Retinal pigment epithelial cell (primary cell): Measurements from ENCODE around the gene LCN12.

Experiments used
- DNase-seq: peaks from one replicate; pipeline ENCODE4 v3.0.0-alpha.2; 2010; ENCODE audit warnings: low read depth
- H3K4me3 ChIP-seq: 2 replicates; pipeline ENCODE4 v1.5.1; 2011; ENCODE audit warnings: mild to moderate bottlenecking, low read length, control low read depth, moderate library complexity
- CTCF ChIP-seq: conservative IDR thresholded peaks from 2 replicates; pipeline ENCODE4 v1.5.1; 2011; ENCODE audit warnings: low read depth, low read length, control low read depth, inconsistent platforms

Gene LCN12

GRCh38 chr9:136921307-136921706 lies 30.8 kb upstream of the LCN12 start:
- H3K4me3 ChIP-seq, result no peak overlapping the region
- no peak for DNase-seq
- no peak for TF ChIP-seq CTCF

DNA sequence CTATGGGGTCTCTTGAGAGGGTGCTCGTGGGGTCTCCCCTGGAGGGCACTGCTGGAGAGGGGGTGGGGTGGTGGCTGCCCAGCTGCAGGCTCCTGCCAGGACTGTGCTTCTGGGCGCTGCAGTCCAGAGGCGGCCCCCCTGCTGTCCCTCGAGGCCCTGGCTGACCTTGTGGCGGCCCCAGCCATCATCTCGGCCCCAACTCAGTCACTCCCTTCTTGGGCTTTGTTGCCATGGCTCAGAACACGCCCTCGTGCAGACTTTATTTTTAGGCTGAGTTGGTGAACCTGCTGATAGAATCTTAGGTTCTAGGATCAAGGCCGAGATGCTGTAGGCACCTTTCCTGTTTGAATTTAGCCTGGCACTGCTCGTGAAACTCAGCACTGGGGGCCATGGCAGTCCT lies 30.4 kb upstream of the LCN12 start:
- no peak for TF ChIP-seq CTCF
- DNase-seq, result no peak

GRCh38 chr9:136922540-136922939 lies 29.5 kb upstream of the LCN12 start:
- no peak overlapping the region for H3K4me3 ChIP-seq
- no peak for TF ChIP-seq CTCF
- DNase-seq, result no peak

More for the DNA sequence above, 30.4 kb upstream of the LCN12 start:
- H3K4me3 ChIP-seq, result no peak overlapping the region

- TF ChIP-seq CTCF, result no peak
- DNase-seq, result no peak
- no peak overlapping the region for H3K4me3 ChIP-seq
Measured at GRCh38 chr9:136923881-136924280, 28.2 kb upstream of the LCN12 start.

DNA sequence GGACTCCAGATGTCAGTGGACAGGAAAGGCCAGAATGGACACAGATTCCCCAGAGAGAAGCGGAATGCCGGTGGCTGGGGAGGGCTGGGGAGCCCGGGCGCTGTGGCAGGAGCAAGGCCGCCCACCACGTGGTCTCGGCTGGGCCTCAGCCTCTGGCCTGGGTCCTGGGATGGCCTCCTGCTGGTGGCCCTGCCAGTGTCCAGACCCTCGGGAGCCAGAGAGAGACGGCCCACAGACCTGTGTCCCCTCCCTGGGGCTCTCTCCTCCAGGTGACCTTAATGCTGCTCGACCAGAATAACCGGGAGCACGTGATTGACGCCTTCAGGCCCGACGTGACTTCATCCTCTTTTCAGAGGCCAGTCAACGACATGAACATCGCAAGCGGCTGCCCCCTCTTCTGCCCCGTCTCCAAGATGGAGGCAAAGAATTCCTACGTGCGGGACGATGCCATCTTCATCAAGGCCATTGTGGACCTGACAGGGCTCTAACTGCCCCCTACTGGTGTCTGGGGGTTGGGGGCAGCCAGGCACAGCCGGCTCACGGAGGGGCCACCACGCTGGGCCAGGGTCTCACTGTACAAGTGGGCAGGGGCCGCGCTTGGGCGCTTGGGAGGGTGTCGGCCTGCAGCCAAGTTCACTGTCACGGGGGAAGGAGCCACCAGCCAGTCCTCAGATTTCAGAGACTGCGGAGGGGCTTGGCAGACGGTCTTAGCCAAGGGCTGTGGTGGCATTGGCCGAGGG lies 26.5 kb upstream of the LCN12 start:
- no peak for TF ChIP-seq CTCF

GRCh38 chr9:136926154-136926704 lies 25.8 kb upstream of the LCN12 start:
- TF ChIP-seq CTCF, result peak; percentile 29
- no peak for DNase-seq
- H3K4me3 ChIP-seq, result no peak overlapping the region

More for the DNA sequence above, 26.5 kb upstream of the LCN12 start:
- DNase-seq, result no peak
- H3K4me3 ChIP-seq, result no peak overlapping the region

GRCh38 chr9:136926749-136927148 lies 25.3 kb upstream of the LCN12 start:
- no peak overlapping the region for H3K4me3 ChIP-seq
- no peak for DNase-seq
- TF ChIP-seq CTCF, result no peak
